Stimulated activated CD4-positive, alpha-beta T cell treated with anti-CD3 and anti-CD28 coated beads, Interleukin-1b, Interleukin-23, amount 100 ng/mL, for 4 hours (primary cell): ENCODE measurements around the gene HSPA1B.
"Not testable (repeated sequence)": the region's sequence is repeated elsewhere in the genome, so short reads cannot be mapped to it uniquely, and the experiment has no call there.

Experiments used
- DNase-seq, 2 donors: peaks; one replicate each; pipeline ENCODE4 v3.0.0-alpha.2; 2020; ENCODE audit warnings: low read depth in 2 of 2

The HSPA1B gene

DNA sequence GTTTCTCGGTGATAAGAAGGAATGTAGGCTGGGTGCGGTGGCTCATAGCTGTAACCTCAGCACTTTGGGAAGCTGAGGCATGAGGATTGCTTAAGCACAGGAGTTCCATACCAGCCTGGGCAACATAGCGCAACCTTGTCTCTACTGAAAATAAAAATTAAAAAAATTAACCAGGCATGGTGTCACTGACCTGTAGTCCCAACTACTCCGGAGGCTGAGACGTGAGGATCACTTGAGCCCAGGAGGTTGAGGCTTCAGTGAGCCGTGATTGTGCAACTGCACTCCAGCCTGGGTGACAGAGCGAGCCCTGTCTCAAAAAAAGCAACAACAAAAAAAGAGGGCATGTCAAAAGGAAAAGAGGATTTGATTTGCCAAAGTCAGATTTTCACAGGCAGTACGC lies 31.2 kb downstream of the HSPA1B start:
- DNase-seq: no peak

DNA sequence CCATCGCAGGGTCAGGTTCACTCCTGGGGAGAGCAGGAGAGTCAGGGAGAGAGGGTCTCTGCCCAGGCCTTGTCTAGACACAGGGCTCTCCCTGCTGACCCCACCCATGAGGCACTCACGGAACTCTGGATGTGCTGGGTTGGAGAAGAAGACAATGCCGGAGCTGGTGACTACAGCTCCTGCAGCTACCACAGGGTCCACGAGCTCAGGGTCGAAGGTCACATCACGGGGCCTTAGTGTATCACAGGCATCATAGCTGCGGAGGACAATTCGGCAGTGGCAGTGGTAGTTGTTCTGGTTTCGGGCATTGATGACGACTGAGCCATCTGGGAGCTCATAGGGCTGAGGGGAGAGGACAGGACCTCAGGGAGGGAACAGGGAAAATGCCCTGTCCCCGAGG lies 32.4 kb downstream of the HSPA1B start:
- DNase-seq: no peak

DNA sequence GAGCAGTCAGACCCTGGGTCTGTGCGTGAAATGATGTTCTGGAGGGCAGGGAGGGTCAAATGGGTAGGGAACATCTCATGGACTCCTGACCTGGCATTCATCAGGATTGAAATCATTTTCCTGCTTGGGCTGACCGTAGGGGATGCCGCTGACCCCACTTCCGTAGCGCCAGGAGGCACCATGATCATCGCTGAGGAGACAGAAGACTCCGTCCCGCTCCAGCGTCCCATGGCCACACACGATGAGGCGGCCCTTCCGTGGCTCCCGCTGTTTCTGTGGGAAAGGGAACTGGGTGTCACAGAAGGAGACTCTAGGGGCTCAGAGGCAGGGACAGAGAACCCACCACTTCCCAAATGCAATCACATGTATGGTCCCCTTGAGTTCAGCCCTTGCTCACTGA lies 32.8 kb downstream of the HSPA1B start:
- DNase-seq: no peak

DNA sequence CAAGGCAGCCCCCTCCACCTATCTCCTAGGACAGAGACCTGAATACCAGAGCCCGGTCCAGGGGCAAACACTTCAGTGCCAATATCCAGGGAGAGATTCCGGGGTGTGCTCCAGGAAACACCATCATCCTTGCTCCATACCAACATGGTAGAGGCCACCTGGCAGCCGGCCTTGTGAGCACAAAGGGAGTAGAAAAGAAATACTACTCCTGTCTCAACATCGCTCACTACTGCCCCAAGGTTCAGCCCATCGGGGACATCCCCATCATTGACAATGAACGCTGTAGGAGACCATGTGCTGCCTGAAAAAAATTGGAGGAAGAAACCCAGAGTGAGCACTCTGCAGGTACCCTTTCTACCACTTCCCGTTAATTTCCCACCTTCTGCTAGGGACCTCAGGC lies 33.6 kb downstream of the HSPA1B start:
- no peak for DNase-seq

DNA sequence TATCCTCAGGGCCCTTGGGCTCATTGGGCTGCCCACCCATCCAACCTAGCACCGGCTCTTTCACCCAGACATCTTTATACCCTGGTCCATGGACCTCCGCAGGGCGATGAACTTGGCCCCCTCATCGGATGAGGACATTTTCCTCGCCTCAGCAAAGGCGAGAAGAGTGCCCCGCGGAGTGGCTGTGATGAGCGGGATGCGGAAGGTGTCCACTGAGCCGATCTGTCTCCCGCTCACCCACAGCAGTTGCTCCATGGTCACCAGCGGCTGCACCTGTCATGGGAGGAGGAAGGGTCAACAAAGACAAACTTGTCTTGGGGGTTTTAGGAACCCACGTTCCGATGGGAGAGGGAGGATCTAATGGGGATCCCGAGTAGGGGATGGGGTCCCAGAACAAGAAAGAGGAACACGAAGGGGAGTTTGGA lies 34.4 kb downstream of the HSPA1B start:
- no peak for DNase-seq

DNA sequence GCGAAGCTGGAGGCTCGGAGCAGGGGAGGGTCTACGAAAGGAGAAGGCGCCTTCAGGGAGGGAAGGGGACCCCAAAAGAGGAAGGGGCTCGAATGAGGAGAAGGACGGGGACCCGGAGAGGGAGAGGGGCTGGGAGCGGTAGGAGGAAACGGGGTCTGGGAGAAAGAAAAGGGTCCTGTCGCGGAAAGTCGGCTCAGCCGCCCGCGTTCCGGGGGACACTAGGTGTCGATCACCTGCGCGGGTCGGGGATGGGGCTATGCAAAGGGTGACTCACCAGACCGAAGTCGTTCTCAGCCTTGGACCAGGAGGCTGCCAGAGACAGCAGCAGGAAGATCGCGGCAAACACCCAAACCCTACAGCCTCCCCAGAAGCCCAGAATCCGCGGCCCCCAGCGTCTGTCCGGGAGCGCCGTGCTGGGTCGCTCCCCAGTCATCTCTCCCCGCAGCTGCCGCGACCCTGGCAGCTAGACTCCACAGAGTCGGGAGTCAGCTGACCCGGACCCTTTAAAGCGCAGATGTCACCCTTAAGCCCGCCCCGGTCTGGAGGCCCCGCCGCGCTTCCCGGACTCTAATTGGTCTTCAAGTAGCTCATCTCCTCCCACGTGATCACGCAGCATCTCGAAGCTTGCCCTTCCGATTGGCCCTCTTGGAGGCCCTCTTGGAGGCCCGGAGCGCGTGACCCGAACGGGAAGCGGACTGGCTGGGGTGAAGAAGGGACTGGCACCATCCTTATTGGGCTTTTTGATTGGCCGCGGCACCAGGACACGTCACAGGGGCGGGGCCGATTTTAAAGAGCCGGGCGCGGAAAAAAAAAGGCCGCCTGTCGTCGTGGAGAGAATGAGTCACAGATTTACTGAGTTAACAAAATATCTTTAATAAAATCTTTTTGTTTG lies 35.1 kb downstream of the HSPA1B start, which contains the start of gene NEU1:
TSS of gene NEU1 (minus strand) at position 478 of the 892 bp plus-strand sequence. CDS start at position 433, 45 bp downstream.
- DNase-seq: peak; percentile 94 to 97

DNA sequence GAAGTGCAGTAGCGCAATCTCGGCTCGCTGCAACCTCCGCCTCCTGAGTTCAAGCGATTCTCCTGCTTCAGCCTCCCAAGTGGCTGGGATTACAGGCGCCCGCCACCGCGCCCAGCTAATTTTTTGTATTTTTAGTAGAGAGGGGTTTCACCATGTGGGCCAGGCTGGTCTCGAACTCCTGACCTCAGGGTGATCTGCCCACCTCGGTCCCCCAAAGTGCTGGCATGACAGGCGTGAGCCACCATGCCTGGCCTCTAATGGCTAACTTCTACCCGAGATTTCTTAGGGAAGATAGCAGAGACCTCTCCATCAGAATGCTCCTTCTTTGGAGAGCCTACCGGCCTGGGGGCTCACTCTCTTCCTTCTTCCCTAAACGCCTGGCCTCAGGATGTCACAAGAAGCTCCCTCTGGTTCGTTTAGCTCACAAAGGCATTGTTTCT lies 36.6 kb downstream of the HSPA1B start:
- not testable (repeated sequence) for DNase-seq

DNA sequence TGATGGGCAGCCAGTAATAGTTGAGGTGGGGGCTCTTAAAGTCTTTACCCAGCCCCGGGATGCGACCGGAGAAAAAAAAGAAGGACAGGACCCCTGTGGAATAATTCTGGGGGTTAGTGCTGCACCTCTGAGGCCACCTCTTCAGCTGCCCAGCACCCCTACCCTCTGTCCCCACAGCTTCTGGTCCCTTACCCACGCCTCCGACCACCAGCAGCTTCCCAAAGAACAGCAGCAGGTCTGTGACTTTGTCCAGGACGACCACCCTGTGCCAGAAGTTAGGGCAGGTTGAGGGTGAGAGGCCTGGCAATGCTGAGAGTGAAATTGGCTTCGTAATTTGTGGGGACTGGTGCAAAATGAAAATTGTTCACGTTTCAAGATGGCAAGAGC lies 37.3 kb downstream of the HSPA1B start:
- no peak for DNase-seq

DNA sequence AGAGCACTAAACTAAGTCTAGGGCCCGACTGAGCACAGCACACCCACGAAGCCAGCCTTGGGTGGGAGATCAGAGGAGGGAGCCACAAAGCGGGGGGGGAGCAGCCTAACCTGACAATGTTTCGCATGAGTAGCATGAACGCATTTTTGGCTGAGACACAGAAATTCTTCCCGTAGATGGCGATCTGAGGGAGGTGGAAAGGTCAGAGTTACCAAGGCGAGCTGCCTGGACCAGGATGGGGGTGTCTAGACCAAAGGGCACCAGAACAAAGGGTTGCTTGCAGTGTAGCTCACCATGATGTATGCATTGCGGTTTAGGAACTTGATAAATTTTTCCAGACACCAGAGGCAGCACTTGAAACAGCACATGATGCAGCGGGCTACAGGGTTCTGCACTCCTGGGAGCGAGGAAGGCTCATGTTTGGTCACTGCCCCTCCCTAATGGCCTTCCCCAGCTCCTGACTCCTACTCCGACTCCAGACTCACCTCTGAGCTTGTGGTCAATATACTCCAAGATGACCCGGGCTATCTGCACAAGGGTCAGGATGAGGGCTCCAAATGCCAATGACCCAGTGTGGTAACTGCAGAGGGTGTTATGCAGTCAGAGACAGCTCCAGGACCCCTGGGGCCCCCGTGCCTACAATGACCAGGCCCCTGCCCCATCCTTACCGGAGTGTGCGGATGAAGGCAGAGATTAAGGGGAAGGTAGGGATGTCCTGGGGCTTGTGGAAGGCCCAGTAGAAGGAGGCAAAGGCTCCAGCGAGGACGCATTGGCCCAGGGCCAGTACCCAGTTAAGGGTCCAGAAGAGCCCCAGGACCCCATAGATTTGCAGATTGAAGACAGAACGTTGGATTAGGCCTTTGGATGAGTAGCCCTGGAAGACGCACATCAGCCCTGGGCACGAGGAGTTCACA lies 37.9 kb downstream of the HSPA1B start:
- no peak for DNase-seq

DNA sequence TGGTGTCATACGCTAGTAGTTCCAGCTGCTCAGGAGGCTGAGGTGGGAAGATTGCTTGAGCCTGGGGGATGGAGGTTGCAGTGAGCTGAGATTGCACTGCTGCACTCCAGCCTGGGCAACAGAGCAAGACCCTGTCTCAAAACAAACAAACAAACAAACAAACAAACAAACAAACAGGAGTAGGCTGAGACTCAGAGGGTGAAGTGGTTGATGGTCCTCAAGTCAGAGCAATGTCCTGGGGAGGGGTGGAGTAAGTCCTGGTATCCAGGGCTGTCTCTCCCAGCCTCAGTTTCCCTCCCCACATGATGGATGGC lies 41.1 kb downstream of the HSPA1B start:
- DNase-seq: not testable (repeated sequence)

DNA sequence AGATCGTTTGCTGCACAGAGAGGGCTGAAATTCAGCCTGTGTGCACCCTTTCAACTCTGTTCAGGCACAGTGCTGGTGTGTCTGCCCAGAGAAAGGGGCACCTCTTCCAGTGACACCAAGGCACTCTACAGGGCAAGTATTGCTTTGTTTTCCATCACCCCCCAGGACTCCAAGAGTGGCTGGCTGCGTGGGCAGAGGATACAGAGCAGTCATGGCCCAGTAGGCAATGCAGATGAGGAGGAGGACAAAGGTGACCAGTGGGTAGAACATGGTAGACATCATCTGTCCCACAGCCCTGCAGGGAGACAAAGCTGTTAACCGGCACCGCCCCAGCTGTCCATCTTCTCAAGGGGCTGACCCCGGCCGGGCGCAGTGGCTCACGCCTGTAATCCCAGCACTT lies 41.8 kb downstream of the HSPA1B start:
- no peak for DNase-seq

DNA sequence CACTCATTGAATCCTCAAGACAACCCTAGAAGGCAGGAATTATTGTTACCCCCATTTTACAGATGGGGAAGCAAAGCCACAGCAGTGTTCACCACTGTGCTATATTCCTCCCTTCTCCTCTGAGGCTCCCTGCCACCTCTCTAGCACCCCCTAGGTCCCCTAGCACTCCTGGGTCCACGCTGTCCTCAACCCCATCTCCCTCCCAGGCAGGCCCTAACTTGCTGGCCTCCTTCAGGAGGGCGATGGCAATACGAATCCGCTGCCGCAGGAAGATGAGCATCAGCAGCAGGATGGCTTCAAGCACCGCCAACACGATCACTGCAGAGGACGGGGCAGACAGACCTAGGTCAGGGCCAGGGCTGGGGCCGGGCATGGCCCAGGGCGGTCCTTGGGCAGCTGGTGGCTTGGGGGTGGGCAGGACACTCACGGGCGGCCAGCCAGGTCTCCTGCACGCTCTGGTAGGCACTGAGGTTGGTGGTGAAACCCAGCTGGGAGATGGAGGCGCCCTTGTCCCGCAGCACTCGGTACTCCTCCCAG lies 42.9 kb downstream of the HSPA1B start:
- DNase-seq: no peak

DNA sequence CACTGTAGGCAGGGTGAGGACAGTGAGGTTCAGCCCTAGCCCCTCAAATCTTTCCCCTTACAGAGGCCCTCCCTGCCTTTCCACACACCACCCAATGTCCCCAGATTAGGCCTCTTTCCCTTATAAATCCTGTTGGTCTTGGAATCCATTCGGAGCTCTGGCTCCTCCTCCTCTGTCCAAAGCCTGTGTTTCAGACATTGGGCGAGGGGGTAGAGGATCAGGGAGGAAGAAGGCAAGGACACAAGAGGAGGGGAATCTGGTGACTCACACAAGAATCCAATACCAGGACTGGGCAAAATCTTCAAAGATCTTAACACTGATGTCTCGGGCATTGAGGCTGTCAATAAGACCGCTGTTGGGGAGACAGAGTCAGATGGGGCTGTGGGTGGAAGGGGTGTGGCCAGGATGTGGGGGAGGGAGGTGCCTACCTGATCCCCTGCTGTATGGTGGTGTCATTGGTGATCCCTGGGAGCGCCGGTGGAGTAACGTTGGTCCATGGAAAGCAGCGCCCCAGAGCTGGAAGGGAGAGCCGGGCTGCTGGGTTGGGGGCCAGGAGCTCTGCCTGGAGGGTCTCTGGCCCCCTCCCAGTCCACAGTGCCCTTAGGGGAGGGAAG lies 43.6 kb downstream of the HSPA1B start:
- no peak for DNase-seq

DNA sequence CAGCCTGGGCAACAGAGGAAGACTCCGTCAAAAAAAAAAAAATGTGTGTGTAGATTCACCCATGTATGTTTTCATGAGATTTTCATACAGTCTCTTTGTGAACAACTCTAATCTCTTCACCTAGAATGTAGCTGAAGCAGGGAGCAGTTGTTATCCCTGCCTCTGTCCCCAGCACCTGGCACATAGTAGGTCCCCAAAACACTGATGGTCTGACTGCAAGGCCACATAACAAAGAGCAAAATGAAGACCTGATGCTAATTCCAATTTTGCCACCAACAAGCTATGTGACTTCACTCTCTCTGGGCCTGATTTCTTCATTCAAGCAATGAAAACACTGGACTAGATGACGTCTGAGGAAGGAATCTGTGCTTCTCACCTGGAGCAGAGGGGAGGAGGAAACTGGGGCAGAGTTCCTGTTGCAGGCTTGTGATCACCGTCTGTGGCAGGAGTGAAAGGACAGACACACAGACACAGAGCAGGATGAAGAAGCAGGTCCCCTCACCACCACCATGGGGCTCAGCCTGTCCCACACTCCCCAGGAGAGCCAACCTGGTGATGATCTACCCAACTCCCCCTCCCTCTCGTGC lies 46.6 kb downstream of the HSPA1B start:
- DNase-seq: no peak

DNA sequence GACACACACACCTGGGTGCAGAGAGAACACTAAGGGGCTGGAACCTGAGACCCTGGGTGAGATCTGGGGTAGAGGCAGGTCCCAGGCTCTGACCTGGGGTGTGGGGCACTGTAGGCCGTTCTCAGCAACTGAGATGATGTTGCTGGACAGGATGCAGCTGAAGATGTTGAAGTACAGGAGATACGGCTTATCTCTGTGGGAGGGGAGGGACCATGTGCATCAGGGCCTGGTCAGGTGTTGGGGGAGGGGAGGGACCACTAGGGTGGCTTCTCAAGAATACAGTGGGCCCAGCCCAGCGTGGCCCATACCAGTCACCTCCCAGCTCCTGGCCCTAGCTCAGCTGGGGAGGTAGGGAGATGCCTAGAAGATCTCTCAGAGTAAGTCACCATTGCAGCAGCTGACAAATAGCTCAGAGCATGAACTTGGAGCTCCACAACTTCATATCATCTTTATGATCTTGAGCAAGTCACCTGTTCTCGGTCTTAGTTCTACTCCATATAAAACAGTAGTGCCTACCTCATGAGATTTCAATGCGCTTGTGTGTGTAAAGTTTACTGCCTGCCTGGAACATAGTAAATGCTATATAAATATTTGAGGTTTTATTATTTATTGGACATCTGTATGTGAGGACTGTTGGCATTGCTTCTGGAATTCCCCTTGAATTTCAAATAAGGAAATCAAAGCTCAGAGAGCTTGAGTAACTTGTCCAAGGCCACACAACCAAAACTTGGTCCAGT lies 47.5 kb downstream of the HSPA1B start:
- DNase-seq: no peak

DNA sequence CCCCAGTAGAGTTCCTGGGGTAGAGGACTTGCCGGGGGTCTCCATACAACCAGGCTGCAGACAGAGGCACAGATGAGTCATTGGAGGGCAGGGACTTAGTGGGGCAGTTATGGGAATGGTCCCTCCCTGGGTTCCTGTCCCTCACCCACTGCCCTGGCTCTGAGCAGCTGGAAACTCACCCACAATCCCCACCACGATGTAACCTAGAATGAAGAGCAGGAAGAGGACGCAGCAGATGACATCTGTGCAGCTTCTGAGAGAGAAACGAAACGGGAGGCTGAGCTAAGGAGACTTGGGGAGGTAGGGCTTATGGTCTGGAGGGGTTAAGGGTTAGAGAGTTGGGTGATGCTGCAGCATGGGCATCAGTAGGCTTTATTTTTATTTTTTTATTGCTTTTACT lies 48.3 kb downstream of the HSPA1B start:
- DNase-seq: no peak

DNA sequence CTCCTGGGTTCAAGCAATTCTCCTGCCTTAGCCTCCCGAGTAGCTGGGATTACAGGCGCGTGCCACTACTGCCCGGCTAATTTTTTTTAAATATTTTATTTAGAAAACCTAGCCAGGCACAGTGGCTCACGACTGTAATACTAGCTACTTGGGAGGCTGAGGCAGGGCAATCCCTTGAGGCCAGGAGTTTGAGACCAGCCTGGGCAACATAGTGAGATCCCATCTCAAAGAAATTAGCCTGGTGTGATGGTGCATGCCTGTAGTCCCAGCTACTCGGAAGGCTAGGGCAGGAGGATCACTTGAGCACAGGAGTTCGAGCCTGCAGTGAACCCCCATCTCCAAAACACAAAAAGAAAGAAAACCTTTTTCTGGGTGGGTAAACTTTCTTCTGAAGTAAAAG lies 48.8 kb downstream of the HSPA1B start:
- DNase-seq: no peak

DNA sequence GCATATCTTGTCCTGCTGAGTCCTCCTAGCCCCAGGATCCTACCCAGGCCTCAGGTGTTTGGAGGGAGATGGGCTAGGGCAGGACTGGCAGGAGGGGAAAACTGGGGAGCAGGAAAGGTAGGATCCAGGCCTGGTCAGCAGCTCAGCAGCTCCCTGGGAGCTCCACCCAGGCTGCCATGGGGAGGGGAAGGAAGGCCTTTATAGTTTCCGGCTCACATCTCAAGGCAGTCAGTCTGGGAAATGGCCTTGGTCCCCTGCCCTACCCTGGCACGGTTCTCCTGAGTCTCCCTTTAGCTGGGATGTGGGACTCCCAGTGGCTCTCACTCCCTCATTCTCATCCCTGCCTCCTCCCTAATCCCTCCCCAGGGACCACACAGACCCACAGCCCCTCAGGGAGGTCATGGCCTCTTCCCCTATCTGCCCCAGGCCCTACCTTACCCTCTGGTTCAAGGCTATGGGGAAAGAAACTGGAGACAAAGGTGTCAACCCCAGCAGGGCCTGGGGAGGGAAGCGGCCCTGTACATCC lies 49.6 kb downstream of the HSPA1B start:
- DNase-seq: no peak

DNA sequence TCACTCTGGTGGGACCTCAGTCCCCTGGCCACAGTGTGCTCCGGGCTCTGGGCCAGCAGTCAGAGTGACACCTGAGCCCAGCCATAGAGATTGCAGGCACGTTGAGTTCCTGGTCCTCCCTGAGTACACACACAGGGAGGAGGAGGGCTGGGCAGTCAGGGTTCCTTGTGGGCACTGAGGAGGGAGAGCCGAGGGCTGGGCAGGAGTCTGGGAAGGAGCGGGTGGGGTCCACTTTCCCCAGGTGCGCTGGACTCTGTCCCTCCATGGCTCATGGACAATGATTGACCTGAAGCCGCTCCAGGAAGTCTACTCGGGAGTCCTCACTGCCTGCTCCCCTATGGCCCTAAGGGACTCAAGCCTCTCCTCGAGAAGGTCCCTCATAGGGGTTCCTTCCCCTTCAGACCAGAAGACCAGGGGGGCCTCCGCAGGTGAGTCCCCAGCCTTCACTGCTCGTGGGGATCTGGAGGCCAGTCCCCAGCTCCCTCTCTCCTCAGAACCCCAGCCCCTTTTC lies 50.2 kb downstream of the HSPA1B start:
- DNase-seq: no peak

DNA sequence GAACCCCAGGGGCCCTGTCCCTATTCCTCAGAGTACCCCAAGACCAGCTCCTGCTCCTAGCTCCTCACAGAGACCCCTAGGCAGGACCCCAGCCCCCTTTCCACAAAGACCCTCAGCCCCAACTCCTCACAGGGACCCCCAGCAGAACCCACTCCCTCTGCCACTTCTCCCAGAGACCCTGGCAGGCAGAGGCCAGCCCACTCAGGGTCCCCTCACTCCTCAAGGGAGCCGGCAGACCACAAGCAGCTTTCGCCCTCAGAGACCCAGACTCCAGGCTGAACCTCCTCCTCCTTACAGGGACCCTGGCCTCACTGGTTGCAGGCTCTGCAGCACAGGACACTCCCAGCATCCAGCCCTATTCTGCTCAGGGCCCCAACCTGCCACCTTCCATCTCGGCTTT lies 50.7 kb downstream of the HSPA1B start:
- no peak for DNase-seq
